ENCODE data around the gene YWHAG.
A peak's percentile ranks its signal among the peaks of the same experiment; 100 is the strongest.
"Not testable (repeated sequence)": the region's sequence is repeated elsewhere in the genome, so short reads cannot be mapped to it uniquely, and the experiment has no call there.

The YWHAG gene

GRCh38 chr7:76358481-76359110 lies at the start of gene YWHAG:
Gene YWHAG, minus strand, starts transcription at chr7:76358991. Its CDS starts 183 bp downstream, at chr7:76358808.
- DNase-seq: peak; percentile 96

- DNase-seq: no peak
Observed at GRCh38 chr7:76408121-76408560, 49.4 kb upstream of the YWHAG start.

- no peak for DNase-seq
Observed at GRCh38 chr7:76407718-76408117, 48.9 kb upstream of the YWHAG start.

- no peak for DNase-seq
Observed at GRCh38 chr7:76405738-76406137, 46.9 kb upstream of the YWHAG start.

- DNase-seq: no peak
Observed at GRCh38 chr7:76403780-76404494, 45.1 kb upstream of the YWHAG start.

- not testable (repeated sequence) for DNase-seq
Observed at GRCh38 chr7:76403097-76403496, 44.3 kb upstream of the YWHAG start.

- no peak for DNase-seq
Observed at GRCh38 chr7:76400248-76400647, 41.5 kb upstream of the YWHAG start.

GRCh38 chr7:76397409-76398183 lies 38.8 kb upstream of the YWHAG start:
- peak; percentile 62 for DNase-seq

- no peak for DNase-seq
Observed at GRCh38 chr7:76396864-76397263, 38.1 kb upstream of the YWHAG start.

GRCh38 chr7:76395965-76396726 lies 37.4 kb upstream of the YWHAG start:
- no peak for DNase-seq

GRCh38 chr7:76395605-76395964 lies 36.8 kb upstream of the YWHAG start:
- not testable (repeated sequence) for DNase-seq

GRCh38 chr7:76394957-76395356 lies 36.2 kb upstream of the YWHAG start:
- no peak for DNase-seq

- peak; percentile 97 for DNase-seq
Observed at GRCh38 chr7:76393116-76394031, 34.6 kb upstream of the YWHAG start.

- no peak for DNase-seq
Observed at GRCh38 chr7:76392531-76393115, 33.8 kb upstream of the YWHAG start.

GRCh38 chr7:76390092-76390491 lies 31.3 kb upstream of the YWHAG start:
- no peak for DNase-seq

- DNase-seq: not testable (repeated sequence)
Observed at GRCh38 chr7:76387789-76388188, 29.0 kb upstream of the YWHAG start.

GRCh38 chr7:76386691-76387260 lies 28.0 kb upstream of the YWHAG start:
- DNase-seq: no peak

- no peak for DNase-seq
Observed at GRCh38 chr7:76383089-76383944, 24.5 kb upstream of the YWHAG start.

GRCh38 chr7:76381814-76382213 lies 23.0 kb upstream of the YWHAG start:
- no peak for DNase-seq

GRCh38 chr7:76380623-76380966 lies 21.8 kb upstream of the YWHAG start:
- no peak for DNase-seq

Measured in NCI-H1092 treated with DMSO at 0.1 percent for 48 hours (cell line).